Mucosa of stomach (tissue), 1 donor: ENCODE results near the gene TSSC4.

Source experiments
- H3K27me3 ChIP-seq: one replicate; pipeline ENCODE4 v1.7.0; 2013; ENCODE audit warnings: mild to moderate bottlenecking, low read length; ENCODE audit not compliant: control insufficient read depth, insufficient read depth
- H3K36me3 ChIP-seq: one replicate; pipeline ENCODE4 v1.7.0; 2013; ENCODE audit warnings: low read length; ENCODE audit not compliant: control insufficient read depth, insufficient read depth
- H3K4me1 ChIP-seq: one replicate; pipeline ENCODE4 v1.7.0; 2013; ENCODE audit warnings: mild to moderate bottlenecking, low read length; ENCODE audit not compliant: control insufficient read depth, insufficient read depth
- H3K4me3 ChIP-seq: one replicate; pipeline ENCODE4 v1.7.0; 2013; ENCODE audit warnings: low read length
- H3K9ac ChIP-seq: one replicate; pipeline ENCODE4 v1.7.0; 2013; ENCODE audit warnings: mild to moderate bottlenecking, low read length, moderate library complexity
- H3K9me3 ChIP-seq: one replicate; pipeline ENCODE4 v1.7.0; 2013; ENCODE audit warnings: mild to moderate bottlenecking, low read length, moderate library complexity; ENCODE audit not compliant: control insufficient read depth
- donor health status: Pancreatic carcinoma.

The TSSC4 gene

GRCh38 chr11:2428322-2428795 lies 27.8 kb downstream of the TSSC4 start:
- Histone ChIP-seq H3K4me1 (peaks cover 13% of the 10 kb centered on the region), H3K36me3 (no peaks in the 10 kb centered on the region), H3K4me3 (no peak overlapping the region), H3K27me3 (no peaks in the 10 kb centered on the region), H3K9ac (no peak overlapping the region), H3K9me3 (no peaks in the 10 kb centered on the region)

GRCh38 chr11:2431395-2431794 lies 30.8 kb downstream of the TSSC4 start:
- H3K36me3 ChIP-seq: no peaks in the 10 kb centered on the region

GRCh38 chr11:2432171-2432621 lies 31.6 kb downstream of the TSSC4 start:
- H3K9ac ChIP-seq: no peak overlapping the region
- no peak overlapping the region for H3K4me3 ChIP-seq
- H3K9me3 ChIP-seq: no peaks in the 10 kb centered on the region
- H3K4me1 ChIP-seq: peaks cover 6% of the 10 kb centered on the region
- peaks cover 3% of the 10 kb centered on the region for H3K27me3 ChIP-seq
- no peaks in the 10 kb centered on the region for H3K36me3 ChIP-seq

More at GRCh38 chr11:2431395-2431794, 30.8 kb downstream of the TSSC4 start:
- Histone ChIP-seq H3K4me1 (peaks cover 13% of the 10 kb centered on the region), H3K27me3 (no peaks in the 10 kb centered on the region), H3K4me3 (no peak overlapping the region), H3K9ac (no peak overlapping the region), H3K9me3 (no peaks in the 10 kb centered on the region)

GRCh38 chr11:2432628-2433071 lies 32.1 kb downstream of the TSSC4 start:
- Histone ChIP-seq H3K9ac (no peak overlapping the region), H3K27me3 (peaks cover 8% of the 10 kb centered on the region), H3K4me3 (no peak overlapping the region), H3K9me3 (no peaks in the 10 kb centered on the region), H3K36me3 (no peaks in the 10 kb centered on the region), H3K4me1 (peaks cover 1% of the 10 kb centered on the region)

- no peaks in the 10 kb centered on the region for H3K36me3 ChIP-seq
- no peaks in the 10 kb centered on the region for H3K9me3 ChIP-seq
- no peak overlapping the region for H3K9ac ChIP-seq
- no peak overlapping the region for H3K4me3 ChIP-seq
- H3K27me3 ChIP-seq: peaks cover 8% of the 10 kb centered on the region
- H3K4me1 ChIP-seq: no peaks in the 10 kb centered on the region
Measured at GRCh38 chr11:2433106-2433925, 32.8 kb downstream of the TSSC4 start.

GRCh38 chr11:2434008-2434407 lies 33.5 kb downstream of the TSSC4 start:
- Histone ChIP-seq H3K36me3 (no peaks in the 10 kb centered on the region), H3K4me3 (no peak overlapping the region), H3K9ac (no peak overlapping the region), H3K9me3 (no peaks in the 10 kb centered on the region), H3K27me3 (peaks cover 8% of the 10 kb centered on the region), H3K4me1 (no peaks in the 10 kb centered on the region)

GRCh38 chr11:2434506-2435255 lies 34.1 kb downstream of the TSSC4 start:
- H3K4me1 ChIP-seq: no peaks in the 10 kb centered on the region
- no peak overlapping the region for H3K4me3 ChIP-seq
- H3K36me3 ChIP-seq: no peaks in the 10 kb centered on the region
- peaks cover 8% of the 10 kb centered on the region for H3K27me3 ChIP-seq
- no peaks in the 10 kb centered on the region for H3K9me3 ChIP-seq
- no peak overlapping the region for H3K9ac ChIP-seq

- no peaks in the 10 kb centered on the region for H3K4me1 ChIP-seq
- H3K9me3 ChIP-seq: no peaks in the 10 kb centered on the region
- no peak overlapping the region for H3K9ac ChIP-seq
- H3K27me3 ChIP-seq: peaks cover 8% of the 10 kb centered on the region
- no peaks in the 10 kb centered on the region for H3K36me3 ChIP-seq
- no peak overlapping the region for H3K4me3 ChIP-seq
Measured at GRCh38 chr11:2435288-2436012, 34.9 kb downstream of the TSSC4 start.

- H3K4me1 ChIP-seq: peaks cover 3% of the 10 kb centered on the region
Measured at GRCh38 chr11:2436013-2436520, 35.5 kb downstream of the TSSC4 start.

GRCh38 chr11:2436521-2437031 lies 36.0 kb downstream of the TSSC4 start:
- H3K27me3 ChIP-seq: peaks cover 8% of the 10 kb centered on the region

More at GRCh38 chr11:2436013-2436520, 35.5 kb downstream of the TSSC4 start:
- Histone ChIP-seq H3K36me3 (no peaks in the 10 kb centered on the region), H3K4me3 (no peak overlapping the region), H3K9ac (no peak overlapping the region), H3K27me3 (peaks cover 8% of the 10 kb centered on the region), H3K9me3 (no peaks in the 10 kb centered on the region)

GRCh38 chr11:2437516-2437915 lies 37.0 kb downstream of the TSSC4 start:
- Histone ChIP-seq H3K9ac (no peak overlapping the region), H3K27me3 (peaks cover 8% of the 10 kb centered on the region), H3K4me3 (no peak overlapping the region), H3K9me3 (no peaks in the 10 kb centered on the region), H3K36me3 (no peaks in the 10 kb centered on the region), H3K4me1 (peaks cover 7% of the 10 kb centered on the region)

More at GRCh38 chr11:2436521-2437031, 36.0 kb downstream of the TSSC4 start:
- Histone ChIP-seq H3K9me3 (no peaks in the 10 kb centered on the region), H3K36me3 (no peaks in the 10 kb centered on the region), H3K4me1 (peaks cover 7% of the 10 kb centered on the region), H3K9ac (no peak overlapping the region), H3K4me3 (no peak overlapping the region)
